Kidney capillary endothelial cell (primary cell): ENCODE measurements around the gene TMC4.
A peak's percentile ranks its signal among the peaks of the same experiment; 100 is the strongest.
"Not testable (repeated sequence)": the region's sequence is repeated elsewhere in the genome, so short reads cannot be mapped to it uniquely, and the experiment has no call there.

Source experiments
- DNase-seq: peaks from one replicate; pipeline ENCODE4 v3.0.0-alpha.2; 2018; ENCODE audit warnings: low spot score

TMC4 gene

DNA sequence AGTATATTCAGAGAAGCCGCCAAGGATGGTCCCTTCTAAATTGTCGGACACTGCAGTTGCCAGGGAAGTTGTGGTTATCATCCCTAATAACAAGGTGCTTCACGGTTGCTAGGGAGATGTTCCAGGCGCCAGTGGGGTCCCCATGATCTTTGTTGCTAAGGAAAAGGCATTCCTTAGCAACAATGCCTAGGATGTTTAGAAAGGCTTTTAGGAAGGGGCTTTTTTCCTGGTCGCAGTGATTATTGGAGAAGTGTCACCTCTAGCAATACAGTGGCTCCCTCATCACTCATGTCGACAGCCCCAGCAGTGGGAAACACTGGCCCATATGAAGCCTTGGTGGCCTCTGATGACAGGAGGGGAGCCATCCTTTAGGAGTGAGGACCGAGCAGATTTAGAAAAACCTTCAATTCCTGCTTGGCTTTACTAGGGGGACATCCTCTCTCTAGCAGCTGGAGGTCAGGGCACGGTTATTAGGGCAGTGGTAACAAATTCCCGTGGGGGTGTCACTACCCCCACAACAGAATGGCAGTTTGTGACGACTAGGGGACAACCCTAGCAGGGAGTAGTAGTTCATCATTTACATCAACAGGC is 6.4 kb upstream of the TMC4 start:
- no peak for DNase-seq

DNA sequence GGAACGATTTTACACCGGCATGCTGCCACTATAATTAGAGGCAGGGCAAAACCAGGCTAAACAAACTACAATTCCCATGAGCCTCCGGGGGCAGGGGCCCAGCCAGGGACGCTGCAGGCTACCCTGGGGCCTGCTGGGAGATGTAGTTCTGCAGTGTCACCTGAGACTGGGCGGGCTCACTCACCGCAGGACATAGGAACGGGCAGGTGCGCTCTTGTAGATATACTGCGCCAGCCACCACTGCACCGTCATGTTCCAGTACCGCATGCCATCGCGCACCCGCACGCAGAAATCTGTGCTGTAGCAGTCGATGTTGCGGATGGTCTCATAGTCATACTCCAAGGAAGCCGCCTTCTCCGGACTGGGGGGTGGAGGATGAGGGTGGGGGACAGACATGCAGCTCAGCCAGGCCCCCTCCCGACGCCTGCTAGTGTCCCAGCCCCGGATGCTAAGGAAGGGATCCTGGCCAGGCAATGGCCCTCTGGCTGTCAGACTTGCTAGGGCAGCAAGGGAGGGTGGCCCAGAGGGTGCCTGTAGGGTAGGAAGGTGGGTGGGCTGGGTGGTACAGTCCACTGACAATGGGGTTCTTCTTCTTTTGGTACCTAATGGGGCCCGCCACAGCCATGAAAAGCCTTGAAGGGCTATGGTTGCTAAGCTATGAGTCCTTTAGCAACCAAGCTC is 5.8 kb upstream of the TMC4 start:
- no peak for DNase-seq

DNA sequence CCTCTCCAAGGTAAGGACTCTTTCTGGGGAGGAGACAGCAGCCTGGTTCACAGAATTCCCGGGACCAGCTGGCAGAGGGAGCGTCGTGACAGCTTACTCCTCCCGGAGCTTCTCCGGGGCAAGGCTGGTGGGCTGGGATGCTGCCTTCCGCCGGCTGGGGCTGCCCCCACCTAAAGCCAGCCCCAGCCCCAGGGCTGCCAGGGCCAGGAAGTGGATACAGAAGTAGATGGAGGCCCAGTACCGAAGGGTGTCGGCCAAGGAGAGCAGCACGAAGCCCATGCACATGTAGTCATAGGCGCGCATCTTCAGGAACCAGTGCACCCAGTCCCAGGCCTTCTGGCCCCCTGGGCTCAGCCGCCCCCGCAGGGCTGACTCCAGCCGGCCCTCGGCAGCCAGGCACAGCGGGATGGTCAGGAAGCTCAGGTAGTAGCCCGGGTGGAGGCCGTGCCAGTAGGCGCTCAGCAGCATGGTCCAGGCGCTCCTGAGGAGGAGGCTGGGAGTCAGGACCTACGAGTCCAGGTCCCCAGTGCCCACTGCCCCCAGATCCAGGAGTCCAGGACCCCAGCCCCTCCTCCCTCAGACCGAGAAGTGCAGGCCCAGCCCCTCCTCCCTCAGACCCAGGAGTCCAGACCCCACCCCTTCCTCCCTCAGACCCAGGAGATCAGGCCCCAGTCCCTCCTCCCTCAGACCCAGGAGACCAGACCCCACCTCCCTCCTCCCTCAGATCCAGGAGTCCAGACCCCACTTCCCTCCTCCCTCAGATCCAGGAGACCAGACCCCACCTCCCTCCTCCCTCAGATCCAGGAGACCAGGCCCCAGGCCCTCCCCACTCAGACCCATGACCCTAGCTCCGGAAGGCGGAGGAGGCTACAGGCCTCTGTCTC is 1.2 kb upstream of the TMC4 start:
- no peak for DNase-seq

DNA sequence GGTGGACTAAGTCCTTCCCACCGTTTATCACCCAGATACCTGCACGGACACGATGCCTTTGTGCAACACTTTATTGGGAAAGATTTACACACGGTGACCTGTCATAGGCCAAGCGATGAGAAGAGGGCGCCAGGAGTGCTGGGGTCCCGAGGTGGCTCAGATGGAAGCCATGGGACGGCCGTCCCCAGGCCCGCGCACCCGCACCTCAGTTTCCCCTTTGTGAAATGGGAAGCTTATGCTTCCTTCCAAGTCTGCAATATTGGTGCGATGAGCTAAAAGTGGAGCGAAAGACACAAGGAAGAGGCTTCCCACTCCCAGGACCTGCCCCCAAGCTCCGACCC is 369 bp upstream of the TMC4 start:
- DNase-seq: no peak

DNA sequence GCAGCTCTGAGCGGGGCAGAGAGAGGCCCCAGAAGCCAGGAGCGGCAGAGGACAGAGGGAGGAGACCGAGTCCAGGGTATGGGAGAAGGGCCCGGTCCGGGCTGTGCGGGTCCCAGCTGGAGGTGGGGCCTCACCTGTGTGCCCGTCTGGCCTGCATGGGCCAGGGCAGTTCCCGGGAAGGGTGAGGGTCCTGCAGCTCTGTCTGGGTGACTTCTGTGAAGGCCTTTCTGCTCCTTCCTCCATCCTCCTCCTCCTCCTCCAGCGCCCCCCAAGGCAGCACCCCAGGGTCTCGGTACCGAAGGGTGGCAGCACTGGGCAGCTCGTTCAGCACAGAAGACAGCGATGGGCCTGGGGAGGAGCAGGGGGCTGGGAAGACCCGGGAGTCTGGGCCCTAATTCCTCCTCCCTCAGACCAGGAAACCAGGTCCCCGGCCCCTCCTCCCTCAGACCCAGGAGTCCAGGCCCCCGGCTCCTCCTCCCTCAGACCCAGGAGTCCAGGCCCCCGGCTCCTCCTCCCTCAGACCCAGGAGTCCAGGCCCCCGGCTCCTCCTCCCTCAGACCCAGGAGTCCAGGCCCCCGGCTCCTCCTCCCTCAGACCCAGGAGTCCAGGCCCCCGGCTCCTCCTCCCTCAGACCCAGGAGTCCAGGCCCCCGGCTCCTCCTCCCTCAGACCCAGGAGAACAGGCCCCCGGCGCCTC is 1.1 kb downstream of the TMC4 start:
- DNase-seq: not testable (repeated sequence)

DNA sequence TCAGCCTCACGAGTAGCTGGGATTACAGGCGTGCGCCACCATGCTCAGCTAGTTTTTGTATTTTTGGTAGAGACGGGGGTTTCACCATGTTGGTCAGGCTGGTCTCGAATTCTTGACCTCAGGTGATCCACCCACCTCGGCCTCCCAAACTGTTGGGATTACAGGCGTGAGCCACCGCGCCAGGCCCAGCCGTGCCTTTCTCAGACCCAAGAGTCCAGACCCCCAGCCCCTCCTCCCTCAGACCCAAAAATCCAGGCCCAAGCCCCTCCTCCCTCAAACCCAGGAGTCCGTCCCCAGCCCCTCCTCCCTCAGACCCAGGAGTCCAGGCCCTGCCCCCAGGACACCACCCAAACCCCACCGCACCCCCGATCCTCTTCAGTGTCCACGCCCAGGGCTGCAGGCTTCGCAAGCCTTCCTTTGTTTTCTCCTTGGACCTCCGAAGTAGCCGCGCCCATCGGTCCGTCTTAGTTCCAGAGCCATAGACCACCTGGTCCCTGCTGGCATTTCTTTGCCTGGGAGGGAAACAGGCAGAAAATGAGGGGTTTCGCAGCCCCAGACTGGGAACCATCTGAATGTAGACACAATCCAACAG is 3.7 kb downstream of the TMC4 start:
- no peak for DNase-seq

DNA sequence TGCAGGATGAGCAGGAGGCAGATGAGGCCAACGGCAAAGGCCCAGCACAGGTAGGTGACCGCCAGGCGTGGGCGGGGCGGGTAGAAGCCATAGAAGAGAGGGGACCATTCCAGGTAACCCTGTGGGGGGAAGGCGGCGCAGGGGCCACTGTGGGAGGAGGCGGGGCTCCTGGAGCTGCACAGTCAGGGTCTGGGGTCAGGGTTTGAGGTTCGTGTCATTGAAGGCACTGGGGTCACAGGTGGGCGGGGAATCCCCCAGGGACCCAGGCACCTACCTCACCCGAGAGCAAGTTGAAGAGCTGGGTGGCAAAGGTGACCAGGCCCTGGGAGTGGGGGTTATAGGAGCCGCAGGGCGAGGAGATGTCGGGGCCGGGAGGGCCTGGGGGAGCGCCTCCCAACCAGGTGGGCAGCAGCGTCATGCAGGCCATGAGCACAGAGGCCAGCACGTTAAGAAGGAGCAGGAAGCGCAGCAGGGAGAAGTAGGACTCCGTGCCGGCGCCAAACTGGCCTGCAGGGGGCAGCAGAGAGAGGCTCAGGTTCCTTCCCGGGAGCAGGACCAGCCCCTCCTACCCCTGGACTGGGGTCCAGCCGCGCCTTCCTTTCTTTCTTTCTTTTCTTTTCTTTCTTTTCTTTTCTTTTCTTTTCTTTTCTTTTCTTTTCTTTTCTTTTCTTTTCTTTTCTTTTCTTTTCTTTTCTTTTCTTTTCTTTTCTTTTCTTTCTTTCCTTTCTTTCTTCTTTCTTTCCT is 4.6 kb downstream of the TMC4 start:
- DNase-seq: peak; percentile 79

DNA sequence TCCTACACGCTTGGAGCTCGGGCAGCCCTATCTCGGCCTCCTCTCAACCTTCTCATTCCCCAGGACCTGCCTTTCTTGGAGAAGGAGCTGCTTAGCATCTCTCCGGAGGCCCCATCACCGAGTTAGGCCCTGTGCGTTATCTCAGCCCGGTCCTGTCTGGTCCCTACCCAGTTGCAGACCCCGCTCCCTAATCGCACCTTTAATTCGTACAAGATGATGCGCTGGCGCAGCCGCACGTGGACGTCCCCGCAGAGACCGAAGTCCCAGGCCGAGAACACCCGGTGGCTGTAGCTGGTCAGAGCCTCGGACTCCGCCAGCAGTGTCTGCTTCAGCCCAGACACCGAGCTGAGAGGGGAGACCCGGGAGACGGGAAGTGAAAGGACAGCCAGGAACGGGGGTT is 7.7 kb downstream of the TMC4 start:
- DNase-seq: no peak

DNA sequence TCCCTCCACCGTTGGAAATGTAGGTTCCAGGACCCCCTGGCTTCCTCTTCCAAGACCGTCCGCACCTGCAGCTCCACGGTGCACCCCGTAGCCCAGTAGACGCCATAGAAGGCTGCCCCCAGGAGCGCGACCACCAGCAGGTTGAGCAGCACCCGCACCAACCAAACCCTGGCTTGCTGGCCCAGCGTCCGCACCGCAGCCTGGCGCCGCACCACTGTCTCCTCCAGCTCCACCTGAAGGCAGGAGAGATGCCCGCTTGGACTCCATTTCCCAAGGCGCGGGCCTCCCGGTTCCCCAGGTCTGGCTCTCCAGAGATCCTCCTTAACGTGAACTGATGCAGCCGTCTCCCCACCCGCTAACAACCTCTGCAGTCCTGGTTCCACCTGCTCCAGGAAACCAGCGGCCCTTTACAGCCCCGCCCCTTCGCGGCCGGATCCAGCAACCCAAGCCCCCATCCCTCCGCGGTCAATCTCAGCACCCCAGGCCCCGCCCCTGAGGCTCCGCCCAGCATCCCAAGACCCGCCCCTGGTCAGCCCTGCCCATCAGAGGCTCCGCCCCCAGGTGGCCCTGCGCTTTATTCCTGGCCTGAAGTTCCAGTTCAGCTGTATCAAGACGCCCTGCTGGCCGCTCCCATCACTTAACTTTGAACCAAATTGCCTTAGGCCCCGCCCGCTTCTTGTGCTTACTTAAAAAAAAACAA is 8.4 kb downstream of the TMC4 start:
- DNase-seq: peak; percentile 42

DNA sequence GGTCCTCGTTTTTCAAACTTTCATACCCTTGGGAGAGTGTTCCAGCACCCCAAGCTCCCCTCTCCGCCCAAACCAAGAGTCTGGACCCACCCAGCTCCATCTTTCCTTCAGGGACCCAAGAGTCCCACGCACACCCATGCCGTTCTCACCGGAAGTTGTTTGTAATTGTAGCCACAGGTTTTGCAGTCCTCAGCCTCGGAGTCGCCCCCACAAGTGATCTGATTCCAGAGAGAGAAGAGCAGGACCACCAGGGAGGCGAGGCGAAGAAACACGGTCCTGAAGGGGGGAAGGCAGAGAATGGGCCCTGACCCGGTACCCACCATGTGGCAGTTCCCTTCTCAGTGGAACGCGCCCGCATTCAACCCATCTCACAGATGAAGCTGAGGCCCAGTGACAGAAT is 10.1 kb downstream of the TMC4 start:
- no peak for DNase-seq

DNA sequence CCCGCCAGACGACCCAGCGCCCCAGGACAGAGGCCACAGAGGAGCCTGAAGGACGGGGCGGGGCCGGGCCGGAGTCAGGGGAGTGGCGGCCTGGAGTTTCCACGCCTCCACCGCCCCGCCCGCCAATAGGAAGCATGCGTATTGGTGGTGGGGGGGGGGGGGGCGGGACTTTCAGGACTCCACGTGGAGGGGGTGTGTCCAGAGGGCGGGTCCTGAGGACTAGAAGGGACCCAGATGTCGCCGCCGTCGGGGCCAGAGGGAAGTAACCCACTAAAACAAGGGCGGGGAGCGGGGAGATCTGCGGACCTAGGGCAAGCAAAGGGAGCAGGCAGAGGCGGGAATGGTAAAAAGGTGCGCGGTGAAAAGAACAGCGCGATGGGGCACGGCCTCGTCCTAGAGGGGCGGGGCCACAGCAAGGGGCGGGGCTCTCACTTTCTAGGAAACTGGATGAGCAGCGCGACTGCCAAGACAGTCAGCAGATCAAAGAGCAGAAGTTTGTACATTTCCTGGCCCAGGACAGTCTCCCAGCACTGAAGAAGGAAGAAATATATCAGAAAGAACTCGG is 10.6 kb downstream of the TMC4 start:
- DNase-seq: peak; percentile 68

DNA sequence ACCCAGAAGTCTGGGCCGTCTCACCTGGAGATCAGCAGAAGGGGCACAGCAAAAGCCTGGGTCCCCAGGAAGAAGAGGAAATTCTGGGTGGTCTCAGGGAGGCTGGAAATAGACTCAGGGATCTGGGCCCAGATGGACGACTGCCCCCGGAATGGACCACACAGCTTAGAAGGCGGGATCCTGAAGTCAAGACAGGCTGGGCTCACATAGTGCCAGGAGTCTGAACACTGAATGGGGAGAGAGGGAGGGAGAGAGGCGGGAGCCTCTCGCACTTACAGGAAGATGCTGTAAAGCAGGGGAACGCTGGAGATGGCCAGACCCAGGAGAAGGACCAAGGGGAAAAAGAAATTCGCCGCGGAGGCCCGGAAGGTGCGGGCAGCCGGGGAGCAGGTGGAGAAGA is 12.1 kb downstream of the TMC4 start:
- no peak for DNase-seq

DNA sequence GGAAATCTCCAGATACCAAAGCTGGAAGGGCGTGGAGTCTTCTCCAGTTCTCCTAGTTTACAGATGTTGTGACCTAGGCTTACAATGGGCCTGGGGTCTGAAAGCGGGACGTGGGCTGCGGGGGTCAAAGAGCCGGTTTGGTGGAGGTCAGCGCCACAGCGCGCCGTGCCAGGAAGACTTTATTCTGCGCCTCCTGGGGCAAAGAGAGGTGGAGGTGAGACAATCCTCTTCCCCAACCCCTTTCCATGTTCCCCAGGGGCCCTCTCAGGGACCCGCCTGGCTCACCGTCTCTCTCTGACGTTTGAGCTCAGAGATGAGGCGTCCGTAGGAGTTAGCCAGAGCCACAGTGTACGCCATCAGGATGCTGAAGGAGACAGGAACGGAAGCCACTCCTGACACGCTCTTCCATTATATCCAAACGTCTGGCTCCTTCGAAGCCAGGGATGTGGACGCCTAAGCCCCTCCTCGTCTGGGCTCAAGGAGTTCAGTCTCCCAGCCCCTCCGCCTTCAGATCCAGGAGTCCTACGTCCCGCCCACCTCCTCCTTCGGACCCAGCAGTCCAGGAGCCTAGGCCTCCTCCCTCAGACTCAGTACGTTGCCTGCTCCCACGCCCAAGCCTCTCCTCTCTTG is 12.7 kb downstream of the TMC4 start:
- peak; percentile 78 for DNase-seq

DNA sequence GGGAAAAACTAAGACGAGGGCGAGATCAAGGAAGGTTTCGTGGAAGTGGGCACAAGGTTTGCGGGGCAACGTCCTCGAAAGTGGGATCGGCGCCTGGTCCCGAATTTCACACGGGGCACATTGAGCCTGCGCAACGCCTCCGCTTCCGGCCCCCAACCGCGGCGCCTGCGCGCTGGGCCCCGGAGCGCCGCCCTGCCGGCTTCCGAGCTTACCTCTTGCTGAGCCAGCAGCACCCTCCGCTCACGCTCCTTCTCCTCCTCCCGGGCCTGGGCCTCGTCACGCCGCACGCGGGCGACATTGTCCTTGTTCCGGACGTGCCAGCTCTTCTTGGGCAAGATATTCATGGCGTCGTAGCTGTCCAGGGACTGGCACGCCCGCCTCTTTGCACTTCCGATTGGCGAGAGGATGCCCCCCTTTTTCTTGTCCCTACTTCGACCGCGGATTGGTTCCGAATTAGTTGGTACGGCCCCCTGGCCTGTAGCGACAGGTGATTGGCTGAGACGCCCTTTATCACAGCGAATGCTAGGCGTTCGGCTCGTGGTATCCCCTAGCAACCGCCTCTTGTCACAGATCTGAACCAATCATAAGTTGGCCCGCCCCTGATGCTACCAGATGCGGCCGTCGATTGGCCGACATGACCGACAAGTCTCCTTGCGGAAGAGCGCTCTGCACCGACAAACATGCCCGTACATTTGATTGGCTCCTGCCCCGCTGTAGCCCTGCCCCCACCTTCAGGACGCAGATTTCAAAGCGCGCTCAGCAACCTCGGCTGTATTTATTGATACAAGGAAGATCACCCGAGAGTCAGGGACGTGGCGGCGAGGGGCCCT is 13.4 kb downstream of the TMC4 start, which contains the start of gene LENG1:
Gene LENG1, minus strand, starts transcription at position 370 of the 830 bp plus-strand sequence. Its CDS starts 26 bp downstream, at position 344.
- peak; percentile 100 for DNase-seq

DNA sequence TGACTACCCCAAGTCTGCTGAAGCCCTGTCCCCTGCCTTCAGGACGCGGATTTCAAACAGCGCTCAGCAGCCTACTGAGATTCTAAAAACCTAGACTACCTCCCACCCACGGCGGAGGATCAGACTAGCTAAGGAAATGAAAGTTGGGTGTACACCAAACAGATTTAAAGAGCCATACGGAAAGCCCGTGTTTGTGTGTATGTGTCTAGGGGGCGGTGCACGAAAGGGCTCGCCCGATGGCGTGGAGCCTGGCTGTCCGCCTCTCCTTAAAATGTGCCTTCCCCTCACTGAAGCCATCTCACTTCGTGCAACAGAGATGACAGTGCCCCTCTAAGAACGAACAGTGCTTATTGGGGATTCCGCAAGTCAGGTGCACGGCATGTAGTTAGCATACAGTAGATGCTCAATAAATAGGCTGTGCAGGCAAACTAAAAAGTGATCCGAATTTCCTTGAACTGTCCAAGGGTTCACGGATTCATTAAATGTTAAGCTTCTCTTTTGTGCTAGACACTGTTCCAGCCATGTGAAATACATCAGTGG is 14.1 kb downstream of the TMC4 start:
- DNase-seq: no peak

DNA sequence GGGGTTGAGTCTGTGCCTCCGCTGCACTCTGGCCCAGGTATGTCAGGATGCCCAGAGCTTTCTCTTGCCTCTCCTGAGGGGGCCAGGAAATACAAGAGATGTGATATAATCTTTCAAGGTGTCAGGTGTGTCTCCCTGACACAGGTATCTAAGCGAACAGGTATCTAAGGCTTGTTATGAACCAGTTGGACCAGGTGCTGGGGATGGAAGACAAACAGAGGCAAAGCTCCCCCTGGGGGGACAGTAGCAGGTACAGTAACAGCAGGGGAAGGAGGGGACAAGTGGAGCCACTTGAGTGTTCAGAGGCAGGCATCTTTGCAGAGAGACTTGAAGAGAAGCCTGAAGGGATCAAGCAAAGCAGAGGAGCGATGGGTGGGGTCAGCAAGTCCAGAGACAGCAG is 16.0 kb downstream of the TMC4 start:
- no peak for DNase-seq

DNA sequence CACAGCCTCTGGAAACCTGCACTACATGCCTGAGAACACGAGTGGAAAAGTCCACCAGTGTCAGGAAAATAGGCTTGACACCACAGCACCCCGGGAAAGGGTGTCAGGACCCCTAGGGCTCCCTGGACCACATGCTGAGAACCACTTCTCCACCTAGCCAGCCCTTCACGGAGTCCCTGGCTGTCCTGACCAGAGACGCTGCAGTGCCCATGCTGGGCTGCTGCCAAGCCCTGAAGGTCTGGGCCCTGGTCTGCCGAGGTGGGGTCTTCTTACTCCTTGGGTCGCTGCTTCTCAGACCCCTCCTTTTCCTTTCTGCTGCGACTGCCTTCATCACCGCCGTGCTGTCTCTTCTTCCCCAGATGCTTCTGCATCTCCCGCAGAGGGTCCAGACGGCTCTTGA is 16.5 kb downstream of the TMC4 start:
- DNase-seq: no peak

DNA sequence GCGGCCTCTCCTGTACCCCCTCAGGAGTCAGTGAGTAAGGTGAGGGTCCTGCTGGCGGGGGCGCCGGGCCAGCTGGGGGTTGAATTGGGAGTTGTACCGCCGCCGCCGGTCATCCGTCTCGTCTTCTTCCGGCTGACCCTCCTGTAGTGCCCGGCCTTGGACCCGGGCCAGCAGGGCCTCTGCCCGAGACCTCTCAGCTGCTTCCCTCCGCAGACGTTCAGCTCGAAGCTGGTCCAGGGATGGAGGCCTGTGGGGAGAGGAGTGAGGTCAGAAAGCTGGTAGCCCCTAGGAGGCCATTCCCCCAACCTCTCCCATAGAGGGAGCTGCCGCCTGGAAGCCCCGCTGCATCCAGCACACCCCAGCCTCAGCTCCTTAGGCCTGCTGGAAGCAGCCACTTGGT is 17.3 kb downstream of the TMC4 start:
- no peak for DNase-seq
